ENCODE measurements around the gene SDK2. TPM values are rescaled to one million over a fixed set of nuclear protein-coding genes. Genes with fewer than 3 reads are reported as not detected.

SDK2 gene
- total RNA-seq, 1 donor from 2014 or later = 31.2 TPM

DNA sequence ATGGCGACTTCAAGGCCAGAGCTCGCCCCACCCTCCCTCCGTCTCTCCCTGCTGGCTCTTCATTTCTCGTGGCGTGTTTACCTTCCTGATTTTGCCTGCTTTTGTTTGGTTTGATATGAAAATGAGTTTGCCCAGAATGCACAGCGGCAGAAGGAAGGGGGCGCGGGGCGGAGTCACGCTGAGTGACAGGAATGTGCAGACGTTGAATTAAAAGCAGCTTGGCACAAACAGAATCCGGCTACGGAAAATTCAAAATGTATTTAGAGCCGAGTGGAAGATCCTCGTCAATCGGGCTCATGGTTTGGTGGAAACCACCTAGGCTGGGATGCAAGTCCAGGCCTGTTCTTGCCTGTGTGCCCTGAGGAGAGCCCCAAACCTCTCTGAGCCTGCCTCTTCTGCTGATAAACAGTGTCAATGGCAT, 102.7 kb downstream of the SDK2 start:
- H3K9me3 Mint-ChIP-seq = no peaks in the 10 kb centered on the region
- peaks cover 61% of the 10 kb centered on the region for H3K4me1 Mint-ChIP-seq
- no peaks in the 10 kb centered on the region for H3K27me3 Mint-ChIP-seq (ENCODE audit: low read depth)
- H3K36me3 Mint-ChIP-seq (ENCODE audit: low read depth) = no peaks in the 10 kb centered on the region
- DNase-seq (ENCODE audit: low read depth, low spot score) = no peak
- TF ChIP-seq, protein P1, sequence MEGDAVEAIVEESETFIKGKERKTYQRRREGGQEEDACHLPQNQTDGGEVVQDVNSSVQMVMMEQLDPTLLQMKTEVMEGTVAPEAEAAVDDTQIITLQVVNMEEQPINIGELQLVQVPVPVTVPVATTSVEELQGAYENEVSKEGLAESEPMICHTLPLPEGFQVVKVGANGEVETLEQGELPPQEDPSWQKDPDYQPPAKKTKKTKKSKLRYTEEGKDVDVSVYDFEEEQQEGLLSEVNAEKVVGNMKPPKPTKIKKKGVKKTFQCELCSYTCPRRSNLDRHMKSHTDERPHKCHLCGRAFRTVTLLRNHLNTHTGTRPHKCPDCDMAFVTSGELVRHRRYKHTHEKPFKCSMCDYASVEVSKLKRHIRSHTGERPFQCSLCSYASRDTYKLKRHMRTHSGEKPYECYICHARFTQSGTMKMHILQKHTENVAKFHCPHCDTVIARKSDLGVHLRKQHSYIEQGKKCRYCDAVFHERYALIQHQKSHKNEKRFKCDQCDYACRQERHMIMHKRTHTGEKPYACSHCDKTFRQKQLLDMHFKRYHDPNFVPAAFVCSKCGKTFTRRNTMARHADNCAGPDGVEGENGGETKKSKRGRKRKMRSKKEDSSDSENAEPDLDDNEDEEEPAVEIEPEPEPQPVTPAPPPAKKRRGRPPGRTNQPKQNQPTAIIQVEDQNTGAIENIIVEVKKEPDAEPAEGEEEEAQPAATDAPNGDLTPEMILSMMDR (conservative IDR thresholded peaks at IDR 0.05) = no peak
- no peak overlapping the region for H3K4me3 Mint-ChIP-seq
- H3K27ac Mint-ChIP-seq (ENCODE audit: unreplicated experiment) = peak overlapping the region; percentile 27

DNA sequence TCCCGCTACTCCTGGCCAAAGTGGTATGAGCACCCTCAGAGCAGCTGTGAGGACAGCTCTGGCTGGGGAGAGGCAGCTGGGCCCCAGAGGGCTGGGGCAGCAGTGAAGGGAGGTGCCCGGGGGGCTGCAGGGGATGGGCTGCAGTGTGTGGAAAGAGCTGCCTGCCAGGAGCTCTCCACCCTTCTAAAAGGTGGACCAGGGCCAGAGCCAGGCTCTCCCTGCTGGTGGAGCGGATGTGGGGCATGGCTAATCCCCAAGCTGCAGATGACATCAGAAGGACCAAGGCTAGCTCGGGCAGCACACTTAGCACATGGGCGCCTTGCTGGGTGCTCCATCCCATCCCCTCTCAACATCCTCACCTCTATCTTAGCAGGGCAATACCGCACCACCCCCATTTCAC, 103.1 kb downstream of the SDK2 start:
- no peak for DNase-seq (ENCODE audit: low read depth, low spot score)
- H3K4me1 Mint-ChIP-seq = peaks cover 64% of the 10 kb centered on the region
- H3K9me3 Mint-ChIP-seq = no peaks in the 10 kb centered on the region
- H3K27me3 Mint-ChIP-seq (ENCODE audit: low read depth) = no peaks in the 10 kb centered on the region
- no peaks in the 10 kb centered on the region for H3K36me3 Mint-ChIP-seq (ENCODE audit: low read depth)
- no peak overlapping the region for H3K4me3 Mint-ChIP-seq
- TF ChIP-seq, protein P1 (conservative IDR thresholded peaks at IDR 0.05) = no peak
- no peak overlapping the region for H3K27ac Mint-ChIP-seq (ENCODE audit: unreplicated experiment)

DNA sequence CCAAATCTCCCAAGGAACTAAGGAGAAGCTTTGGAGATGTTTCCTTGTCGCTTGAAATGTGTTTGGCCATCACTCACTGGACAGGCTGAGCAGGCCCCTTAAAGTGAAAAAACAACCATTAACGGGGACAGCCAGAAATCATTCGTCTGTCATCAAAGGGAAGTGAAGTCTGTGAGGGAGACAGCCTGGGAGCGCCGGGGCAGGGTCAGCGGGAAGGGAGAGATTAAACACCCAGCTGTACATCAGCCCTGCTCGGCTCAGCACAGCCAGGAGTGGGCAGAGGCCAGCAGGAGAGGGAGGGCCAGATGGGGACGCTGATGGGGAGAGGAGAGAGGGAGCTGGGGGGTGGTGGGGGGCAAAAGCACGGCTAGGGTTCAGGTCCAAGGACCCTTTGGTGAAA, 105.1 kb downstream of the SDK2 start:
- Mint-ChIP-seq H3K4me1 (peaks cover 69% of the 10 kb centered on the region), H3K36me3 (ENCODE audit: low read depth) (no peaks in the 10 kb centered on the region), H3K4me3 (no peak overlapping the region), H3K27ac (ENCODE audit: unreplicated experiment) (no peak overlapping the region), H3K9me3 (no peaks in the 10 kb centered on the region), H3K27me3 (ENCODE audit: low read depth) (no peaks in the 10 kb centered on the region)
- TF ChIP-seq, protein P1 (conservative IDR thresholded peaks at IDR 0.05) = no peak
- no peak for DNase-seq (ENCODE audit: low read depth, low spot score)

DNA sequence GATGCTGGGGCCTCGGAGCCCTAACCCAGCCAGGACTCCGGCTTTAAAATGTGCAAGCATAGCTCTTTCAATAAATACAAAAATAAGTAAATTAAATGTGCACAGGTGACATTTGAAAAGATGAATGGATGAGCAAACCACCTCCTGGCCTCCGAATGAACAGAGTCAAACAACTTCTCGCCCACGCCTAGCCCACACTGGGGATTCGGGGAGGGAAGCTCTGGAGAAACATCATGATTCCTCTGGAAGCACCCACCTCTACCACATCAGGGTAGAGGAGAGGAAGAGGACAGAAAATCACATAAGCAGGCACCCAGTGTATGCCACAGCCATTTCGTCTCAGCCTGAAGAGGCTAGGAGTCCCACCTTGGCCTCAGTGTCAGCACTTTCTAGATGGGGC, 105.8 kb downstream of the SDK2 start:
- no peak for DNase-seq (ENCODE audit: low read depth, low spot score)
- peak overlapping the region; percentile 62 for H3K27ac Mint-ChIP-seq (ENCODE audit: unreplicated experiment)
- H3K4me3 Mint-ChIP-seq = no peak overlapping the region
- H3K27me3 Mint-ChIP-seq (ENCODE audit: low read depth) = no peaks in the 10 kb centered on the region
- TF ChIP-seq, protein P1 (conservative IDR thresholded peaks at IDR 0.05) = no peak
- peaks cover 75% of the 10 kb centered on the region for H3K4me1 Mint-ChIP-seq
- H3K36me3 Mint-ChIP-seq (ENCODE audit: low read depth) = no peaks in the 10 kb centered on the region
- H3K9me3 Mint-ChIP-seq = no peaks in the 10 kb centered on the region

DNA sequence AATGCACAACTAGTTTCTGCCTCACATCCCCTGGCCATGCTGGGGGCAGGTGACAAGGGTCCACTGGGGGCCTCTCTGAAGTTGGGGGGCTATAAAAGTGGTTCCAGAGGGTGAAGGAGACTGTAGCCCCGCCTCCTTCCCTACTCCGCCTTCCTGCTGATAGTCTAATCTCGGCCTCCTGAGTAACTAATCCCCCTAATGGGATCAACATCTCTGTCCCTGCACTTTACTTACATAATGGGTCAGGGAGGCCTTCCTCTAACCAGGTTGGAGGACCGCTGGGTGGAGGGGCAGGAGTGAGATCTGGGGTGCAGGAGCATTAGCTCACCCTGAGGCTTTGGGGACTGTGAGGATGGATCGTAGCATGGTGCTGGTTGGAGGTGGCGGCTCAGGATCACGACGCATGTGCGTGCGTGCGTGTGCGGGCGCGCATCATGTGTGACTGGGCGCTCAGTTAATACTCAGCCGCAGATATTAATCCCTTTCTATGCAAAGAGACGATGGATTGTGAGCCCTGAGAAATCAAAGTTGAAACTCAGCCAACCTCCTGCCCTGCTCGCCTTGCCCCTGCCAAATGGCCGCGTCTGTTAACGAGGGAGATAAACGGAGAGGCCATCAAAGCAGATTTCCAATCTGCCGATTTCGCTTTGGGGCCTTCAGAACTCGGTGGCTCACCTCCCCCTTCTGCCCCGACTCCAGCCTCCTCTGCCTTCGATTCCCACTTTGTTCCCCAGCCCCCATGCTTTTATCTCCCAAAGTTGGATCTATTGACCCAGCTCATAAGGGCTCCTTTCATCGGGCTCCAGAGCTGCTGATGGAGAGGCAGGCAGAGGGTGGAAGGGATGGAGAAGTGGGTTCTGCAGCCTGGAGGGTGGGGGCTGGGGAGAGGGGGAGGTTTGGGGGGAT, 107.3 kb downstream of the SDK2 start:
- Mint-ChIP-seq H3K27ac (ENCODE audit: unreplicated experiment) (peak overlapping the region; percentile 70), H3K36me3 (ENCODE audit: low read depth) (no peaks in the 10 kb centered on the region), H3K4me3 (peak overlapping the region; percentile 45)

More for the DNA sequence above, 107.3 kb downstream of the SDK2 start:
- TF ChIP-seq, protein P1 (conservative IDR thresholded peaks at IDR 0.05) = no peak
- peaks cover 76% of the 10 kb centered on the region for H3K4me1 Mint-ChIP-seq
- no peaks in the 10 kb centered on the region for H3K27me3 Mint-ChIP-seq (ENCODE audit: low read depth)
- peak; percentile 31 for DNase-seq (ENCODE audit: low read depth, low spot score)
- H3K9me3 Mint-ChIP-seq = no peaks in the 10 kb centered on the region
